Activated CD8-positive, alpha-beta memory T cell treated with anti-CD3 and anti-CD28 coated beads, Interleukin-2, amount 50 U/mL, for 1 hour (primary cell): ENCODE data around the gene NEDD4L.

Experiments
- DNase-seq: peaks from one replicate; pipeline ENCODE4 v3.0.0-alpha.2; 2020; ENCODE audit errors: extremely low read depth

Gene NEDD4L

DNA sequence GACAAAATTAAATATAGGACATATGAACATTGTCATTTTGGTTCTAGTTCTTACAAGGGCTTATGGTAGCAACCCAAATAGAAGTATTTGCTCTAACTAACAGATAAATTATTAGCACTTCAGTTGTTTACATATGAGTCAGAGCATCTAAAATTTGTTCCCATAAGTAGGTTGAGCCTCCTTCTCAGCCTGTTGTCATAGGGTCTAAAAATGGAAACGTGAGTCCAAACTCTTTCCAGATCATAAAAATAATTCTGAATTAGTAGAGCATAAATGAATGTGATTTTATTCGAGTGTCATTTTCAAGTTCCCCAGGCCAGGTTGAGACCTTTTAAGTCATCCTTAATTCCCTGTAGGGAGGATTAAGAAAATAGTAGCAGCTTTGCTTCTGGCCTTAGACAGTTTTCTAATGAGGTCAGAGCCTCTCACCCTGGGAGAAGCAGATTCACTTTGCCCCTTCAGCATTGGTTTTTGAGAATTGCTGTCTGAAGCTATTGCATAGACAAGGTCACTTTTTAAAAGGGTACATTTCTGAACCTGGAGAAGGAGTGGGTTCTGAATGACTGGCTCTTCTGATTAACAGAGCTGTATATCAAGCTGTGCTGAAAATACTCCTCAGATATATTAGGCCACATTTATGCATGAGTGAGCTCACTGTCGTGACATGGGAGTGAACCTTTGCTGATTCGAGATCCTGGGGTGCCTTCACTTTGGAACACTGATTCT, 164.3 kb downstream of the NEDD4L start:
- DNase-seq: no peak

DNA sequence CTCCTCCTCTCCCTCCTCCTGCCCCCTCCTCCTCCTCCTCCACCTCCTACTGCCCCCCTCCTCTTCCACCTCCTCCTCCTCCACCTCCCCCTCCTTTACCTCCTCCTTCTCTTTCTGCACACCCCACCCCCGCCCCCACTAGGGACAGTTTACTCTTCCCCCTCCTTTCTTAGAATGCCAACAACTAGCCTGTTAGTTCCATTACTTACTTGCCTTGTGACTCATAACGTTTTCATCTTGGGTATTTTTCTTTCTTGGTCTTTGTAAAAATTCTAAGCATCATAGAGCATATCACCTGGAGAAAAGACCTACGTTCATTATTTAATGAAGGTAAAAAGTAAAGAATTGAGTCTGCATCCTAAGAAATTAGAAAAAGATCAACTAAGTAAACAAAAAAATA, 165.3 kb downstream of the NEDD4L start:
- no peak for DNase-seq

DNA sequence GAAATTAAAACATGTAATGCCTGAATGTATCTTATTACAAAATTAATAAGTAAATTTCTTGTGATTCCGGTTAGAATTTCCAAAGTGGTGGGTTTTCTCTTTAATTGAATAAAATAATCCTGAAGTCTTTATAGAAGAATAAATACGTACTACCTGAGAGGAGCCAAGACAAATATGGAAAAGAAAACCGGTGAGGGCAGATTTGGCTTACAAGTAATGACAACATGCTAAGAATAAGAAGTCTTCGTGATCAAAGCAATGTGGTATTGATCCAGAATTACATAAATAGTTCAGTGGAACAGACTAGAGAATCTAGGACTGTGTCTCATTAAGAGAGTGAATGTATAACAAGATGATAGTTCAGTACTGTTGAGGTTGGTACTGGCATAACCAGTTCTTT, 167.5 kb downstream of the NEDD4L start:
- no peak for DNase-seq

DNA sequence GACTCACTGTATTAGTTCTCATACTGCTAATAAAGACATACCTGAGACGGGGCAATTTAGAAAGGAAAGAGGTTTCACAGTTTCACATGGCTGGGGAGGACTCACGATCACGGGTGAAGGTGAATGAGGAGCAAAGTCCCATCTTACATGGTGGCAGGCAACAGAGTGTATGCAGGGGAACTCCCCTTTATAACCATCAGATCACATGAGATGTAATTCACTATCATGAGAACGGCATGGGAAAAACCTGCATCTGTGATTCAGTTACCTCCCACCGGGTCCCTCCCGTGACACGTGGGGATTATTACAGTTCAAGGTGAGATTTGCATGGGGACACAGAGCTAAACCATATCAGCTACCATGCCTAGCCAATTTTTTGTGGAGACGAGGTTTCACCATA, 168.2 kb downstream of the NEDD4L start:
- no peak for DNase-seq

DNA sequence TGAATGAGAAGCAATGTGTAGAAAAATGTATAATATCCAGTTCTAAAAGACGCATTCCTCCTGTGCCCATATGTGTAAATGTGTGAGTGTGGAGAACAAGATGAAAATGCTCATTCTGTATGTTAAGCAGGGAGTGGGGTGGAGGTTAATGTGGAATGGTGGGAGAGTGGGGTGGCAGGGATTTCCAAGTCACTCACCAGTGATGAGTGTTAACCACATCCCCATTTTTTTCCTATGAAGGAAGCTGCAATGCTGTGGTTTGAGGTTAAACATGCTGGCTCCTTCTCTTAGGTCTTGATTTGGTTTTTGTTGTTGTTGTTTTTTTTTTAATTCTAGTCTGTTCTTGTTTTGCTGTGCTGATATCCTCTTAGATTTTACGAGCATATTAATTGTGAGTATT, 169.4 kb downstream of the NEDD4L start:
- DNase-seq: no peak

DNA sequence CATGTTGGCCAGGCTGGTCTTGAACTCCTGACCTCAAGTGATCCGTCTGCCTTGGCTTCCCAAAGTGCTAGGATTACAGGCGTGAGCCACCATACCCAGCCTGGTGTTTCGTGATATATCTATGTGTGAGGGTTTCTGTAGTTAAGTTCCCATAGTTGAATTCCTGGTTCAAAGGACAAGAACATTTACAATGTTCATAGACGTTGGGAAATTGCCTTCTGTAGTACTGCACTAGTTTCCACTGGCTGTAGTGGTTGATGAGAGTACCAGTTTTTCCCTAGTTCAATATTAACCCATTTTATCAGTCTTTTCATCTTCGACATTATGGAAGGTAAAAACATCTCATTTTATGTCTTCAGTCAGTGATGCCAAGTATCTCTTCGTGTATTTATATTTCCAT, 171.0 kb downstream of the NEDD4L start:
- DNase-seq: no peak

DNA sequence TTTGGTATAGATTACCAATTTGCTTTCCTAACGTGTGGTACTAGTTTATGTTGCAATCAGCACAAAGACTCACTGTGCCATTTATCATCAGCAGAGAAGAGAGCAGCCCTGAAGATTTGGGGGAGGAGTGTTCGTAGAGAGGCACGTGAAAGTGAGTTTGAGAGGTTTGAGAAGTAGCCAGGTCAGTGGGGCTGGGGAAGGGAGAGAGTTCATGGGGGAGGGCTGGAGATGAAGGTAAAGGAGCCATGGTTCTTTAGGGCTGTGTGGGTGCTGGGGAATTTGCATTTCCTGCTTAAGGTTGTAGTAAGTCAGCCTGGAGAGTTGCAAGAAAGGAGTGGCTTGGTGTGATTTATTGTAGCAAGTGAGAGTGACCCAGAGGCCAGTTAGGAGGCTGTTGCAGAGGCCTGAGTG, 172.1 kb downstream of the NEDD4L start:
- no peak for DNase-seq

DNA sequence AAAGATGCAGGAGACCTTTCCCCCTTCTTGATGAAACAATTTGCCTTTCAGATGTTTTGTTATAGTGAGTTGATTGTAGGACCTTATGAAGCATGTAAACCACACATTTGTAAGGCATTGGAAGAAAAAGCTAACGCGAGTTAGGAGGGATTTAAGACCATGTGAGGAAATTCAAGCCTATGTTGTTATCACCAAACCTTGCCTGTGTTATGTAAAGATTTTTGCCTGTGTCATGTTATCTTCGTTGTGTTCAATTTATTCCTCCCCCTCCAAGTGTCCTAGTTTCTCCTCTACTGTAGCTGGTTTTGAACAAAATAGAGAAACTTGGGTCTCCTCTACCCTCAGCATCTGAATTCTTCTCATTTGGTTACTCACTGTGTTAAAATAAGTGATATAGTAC, 173.0 kb downstream of the NEDD4L start:
- DNase-seq: no peak

DNA sequence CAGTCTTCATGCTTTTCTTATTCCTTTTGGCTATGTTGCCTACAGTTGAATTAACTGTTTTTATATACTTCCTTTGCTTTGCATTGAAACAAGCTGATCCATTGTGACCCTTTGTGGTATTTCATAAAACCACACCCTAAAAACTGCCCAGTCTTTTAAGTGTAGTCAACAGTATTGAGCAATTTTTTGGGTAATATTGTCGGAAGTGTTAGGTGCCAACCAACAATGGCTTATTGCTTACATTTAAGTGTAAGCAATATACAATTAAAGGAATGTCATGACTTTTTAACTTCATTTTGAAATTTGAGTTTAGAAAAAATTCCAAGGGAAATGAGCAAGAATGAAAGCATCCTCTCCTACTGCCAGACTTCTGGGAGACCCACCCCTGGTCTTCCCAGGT, 174.1 kb downstream of the NEDD4L start:
- no peak for DNase-seq

DNA sequence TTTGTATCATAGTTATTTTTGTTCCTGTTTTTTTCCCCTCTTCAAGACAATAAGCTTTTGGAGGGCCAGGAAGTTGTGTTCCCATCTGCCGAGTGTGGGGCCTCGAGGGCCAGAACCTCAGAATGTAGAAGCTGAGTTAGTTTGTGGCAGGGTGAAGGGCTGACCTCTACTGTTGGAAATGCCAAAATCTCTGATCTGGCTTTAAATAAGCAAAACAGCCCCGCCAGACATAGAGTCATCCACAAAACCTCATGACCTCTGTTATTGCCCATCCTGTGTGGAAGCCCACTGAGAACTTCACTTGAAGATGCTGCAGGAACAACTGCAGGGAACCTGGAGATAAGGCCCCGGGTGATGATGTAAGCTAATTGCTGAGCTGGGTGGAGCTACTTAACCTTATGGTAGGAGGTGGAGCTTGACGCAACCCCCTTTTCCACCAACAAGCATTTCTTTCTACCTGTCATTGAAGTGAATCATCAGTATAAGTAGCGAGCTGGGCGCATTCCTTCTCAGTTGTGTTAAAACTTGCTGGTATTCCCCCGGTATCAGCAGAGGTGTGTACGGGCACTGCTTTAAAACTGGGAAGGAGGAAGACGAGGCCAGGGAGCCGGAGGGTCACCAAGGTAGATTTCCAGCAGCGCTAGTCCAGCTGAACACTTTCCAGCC, 177.2 kb downstream of the NEDD4L start:
- no peak for DNase-seq

DNA sequence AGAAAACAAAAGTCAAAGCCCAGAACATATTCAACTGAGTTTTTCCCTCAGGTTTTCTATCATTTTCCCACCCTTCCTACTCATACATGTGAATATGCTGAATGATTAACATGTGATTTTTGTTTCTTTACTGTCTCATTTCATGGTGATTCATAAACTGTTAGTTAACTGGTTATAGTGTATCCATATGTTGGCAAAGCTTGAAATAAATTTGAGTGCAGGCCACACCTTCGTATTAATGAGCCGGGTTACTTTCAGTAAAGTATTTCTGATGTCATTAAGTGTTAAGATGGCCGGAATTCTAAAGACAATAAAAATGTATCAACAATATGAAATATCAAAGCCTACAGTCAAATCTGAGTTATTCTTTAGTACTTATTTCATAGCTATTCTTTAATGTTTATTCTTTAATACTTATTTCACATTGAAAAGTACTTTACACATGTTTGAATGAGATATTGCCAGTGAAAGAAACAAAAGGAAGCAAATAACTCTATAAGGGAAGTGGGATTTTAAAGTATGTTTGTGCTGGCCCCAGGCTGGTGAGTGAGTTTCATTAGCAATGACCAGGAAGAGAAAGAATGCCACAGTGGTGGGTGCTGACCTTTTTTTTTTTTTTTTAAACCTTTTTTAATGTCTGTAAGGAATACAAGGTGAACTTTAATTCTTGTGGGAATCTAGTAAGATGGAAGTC, 178.6 kb downstream of the NEDD4L start:
- no peak for DNase-seq

DNA sequence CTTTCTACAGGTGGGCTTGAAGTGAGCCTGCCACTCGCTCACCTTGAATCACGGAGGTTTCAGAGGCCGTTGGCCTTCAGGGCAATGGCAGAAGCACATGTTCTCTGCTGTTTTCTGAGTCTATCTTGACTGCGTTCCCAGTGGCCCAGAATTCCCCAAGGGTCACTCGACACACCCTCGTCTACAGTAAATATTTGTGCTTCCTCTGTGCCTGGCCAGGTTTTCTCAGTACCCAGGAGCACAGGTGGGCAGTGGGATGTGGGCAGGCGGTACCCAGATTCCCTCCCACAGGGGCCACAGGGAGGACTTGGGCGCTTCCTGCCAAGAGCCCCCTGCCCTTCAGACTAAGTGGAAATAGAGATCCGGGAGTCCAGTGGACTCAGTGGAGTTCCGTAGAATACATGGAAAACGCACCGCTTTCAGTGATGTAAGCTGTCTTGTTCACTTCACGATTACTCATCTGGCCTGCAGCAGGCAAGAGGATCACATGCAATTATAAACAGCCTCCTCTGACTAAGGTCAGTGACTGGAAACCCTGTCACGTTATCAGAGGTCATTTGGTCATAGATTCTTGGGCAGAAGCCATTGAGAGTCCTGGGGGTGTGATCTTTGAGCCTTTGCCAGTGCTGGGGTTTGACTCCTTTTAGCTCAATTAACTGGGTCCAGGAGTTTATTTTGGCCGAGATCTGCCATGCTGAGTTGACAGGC, 179.8 kb downstream of the NEDD4L start:
- no peak for DNase-seq

DNA sequence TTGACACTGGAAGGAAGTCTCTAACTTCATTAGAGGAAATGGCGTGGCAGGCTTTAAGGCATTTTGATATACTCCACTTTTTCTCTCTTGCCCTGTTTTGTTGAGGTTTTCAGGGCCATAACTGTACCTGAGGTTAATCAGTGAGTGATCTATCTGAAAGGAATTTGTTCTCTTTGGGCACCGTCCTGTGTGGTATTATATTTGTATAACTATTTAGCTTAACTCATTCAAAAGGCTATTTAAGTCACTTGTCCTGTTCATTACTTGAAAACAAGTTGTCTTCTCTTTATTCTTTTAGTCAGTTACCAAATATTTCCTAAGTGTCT, 180.4 kb downstream of the NEDD4L start:
- no peak for DNase-seq

DNA sequence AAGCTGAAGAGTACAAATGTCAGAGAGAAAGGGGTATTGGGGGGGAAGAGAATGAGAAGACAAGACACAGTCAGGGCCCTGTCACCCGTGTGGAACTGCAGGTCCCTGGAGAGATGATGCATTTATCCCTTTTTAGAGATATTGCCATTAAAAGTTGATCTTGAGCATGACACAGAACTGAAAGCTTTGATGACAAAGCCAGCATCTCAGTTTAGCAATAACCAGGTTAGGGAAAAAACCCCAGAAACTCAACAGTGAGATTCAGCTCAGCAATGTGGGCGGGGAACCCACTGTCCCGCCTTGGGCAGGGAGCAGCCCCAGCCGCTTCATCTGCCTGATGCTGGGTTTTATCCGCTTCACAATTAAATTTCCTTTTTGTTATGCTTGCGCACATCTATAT, 181.1 kb downstream of the NEDD4L start:
- no peak for DNase-seq

DNA sequence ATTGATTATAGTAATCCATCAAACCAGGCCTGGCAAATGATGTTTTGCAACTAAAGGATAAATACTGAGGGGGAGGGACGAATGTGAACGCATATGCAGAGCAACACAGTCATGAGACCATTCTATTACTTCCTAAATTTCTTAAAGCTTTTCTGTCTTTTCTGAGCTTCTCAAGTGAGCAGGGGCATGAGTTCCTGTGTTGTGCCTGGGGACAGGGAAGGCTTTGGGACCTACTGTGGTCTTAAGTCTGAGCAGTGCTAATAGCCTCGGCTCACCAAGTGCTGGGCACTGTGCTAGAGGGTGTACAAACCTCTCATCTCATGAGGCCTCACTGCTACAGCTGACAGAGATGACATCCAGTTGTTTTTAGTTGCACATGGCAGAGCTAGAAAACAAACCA, 182.4 kb downstream of the NEDD4L start:
- DNase-seq: no peak

DNA sequence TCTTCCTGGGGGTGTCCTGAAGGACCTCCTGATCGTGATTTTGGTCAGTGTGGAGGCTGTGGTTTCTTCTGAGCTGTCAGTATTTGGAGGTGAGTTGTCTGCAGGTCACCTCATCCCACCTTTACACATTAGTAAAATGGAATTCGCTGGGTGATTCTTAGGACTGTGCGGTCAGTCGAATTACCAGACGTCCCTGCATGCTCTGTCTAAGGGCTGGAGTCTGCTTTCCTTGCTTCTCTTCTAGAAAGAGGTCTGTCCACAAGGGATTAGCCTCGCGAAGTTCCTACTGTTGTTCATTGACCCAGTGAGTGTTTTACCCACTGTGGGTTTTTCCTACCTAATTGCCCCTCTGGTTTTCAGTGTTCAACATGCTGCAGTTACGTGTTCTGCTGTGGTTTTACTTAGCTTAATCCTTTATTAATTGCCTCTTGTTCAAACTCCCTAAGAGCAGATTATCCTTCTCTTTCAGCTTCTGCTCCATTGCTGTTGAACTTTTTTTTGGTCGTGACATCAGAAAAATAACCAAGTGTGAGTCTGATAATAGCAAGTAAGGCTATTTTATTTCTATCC, 183.4 kb downstream of the NEDD4L start:
- DNase-seq: no peak

DNA sequence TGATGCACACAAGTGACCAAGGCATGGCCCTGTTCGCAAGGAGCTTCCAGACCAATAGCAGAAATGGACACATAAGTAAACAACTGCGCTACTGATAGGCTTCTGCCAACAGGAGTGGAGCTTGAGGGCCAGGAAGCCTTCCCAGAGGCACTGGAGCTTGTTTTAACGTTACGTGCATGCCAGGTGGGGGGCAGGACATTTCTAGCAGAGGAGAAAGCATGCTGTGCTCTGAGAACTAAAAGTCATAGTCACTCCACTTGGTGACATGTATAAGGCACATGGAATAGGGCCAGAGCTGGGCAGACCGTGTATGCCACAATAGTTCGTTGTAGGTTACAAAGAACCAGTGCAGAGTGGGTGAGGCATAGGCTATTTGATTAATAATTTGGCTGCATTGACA, 184.2 kb downstream of the NEDD4L start:
- DNase-seq: no peak

DNA sequence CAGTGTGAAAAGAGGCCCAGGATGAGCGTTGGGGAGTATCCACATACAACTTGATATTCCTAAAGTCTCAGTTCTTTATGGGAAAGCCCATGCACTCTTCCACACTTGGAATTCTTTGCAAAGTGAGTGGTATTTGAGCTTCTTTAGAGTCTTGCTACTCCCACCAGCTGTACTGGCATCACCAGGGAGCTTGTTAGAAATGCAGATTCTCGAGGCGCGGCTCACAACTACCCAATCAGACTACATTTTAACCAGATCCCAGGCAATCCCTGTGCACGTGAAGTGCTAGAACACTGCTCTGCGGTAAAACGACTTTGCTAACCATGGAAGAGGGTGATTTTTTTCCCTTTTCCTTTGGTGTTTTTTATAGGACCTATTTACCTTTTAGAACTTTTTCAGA, 184.7 kb downstream of the NEDD4L start:
- DNase-seq: no peak

DNA sequence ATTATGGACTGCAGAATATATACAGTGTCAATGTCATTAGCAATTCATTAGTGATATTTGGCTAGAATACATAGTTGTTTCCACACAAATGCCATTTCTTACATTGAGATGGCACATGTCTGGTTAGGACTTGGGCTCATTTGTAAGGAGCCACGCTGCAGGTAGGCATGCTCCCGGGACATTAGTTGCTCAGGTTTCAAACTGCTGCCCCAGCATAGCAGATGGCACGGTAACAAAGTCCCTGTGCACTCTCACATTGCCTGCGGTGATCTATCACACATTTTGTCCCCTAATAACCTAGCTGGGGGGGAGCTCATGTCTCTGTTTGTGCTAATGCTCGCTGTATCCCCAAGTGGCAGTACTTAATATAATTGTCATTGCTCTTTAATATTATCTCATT, 185.1 kb downstream of the NEDD4L start:
- no peak for DNase-seq

DNA sequence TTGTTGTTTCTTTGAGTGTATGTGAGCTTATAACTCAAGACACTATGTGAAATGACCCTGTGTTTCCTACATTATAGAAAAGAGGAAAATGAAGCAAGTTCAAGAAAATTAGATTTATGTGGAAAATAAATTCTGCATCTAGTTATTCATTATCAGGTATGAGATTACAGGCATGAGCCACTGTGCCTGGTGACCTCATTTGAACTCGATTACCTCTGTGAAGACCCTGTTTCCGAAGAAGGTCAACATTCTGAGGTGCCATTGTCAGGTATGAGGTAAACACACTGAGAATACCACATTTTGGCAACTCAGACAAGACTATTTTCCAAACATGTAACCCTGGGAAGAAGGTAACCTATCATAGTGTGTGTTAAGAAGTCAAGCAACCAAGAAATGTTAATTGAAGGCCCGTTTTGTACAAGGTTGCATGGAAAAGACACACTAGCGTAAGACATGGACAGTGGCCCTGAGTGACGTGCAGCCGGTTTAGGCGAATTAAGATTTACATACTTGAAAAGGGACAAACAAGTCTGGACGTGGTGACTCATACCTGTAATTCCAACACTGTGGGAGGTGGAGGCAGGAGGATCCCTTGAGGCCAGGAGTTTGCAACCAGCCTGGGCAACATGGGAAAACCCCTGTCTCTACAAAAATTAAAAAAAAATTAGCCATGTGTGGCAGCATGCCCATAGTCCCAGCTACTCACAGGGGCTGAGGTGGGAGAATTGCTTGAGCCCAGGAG, 186.6 kb downstream of the NEDD4L start:
- DNase-seq: no peak

DNA sequence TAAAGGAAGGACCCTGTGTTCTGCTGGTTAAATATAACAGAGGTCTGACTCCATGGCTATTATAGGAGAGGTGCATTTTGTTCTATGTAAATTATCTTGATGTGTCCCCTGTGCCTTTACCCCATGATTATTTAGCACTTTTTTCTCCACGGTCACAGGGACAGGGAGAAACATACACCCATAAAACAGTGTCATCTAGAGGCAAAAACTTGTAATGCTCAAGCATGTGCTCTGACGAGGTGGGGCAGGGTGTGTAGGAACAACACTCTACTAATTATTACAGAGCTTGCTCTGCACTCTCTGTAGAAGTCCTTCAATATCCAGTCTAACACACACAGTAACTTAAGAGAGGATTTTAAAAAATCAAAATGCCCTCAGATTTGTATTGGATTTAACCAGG, 187.9 kb downstream of the NEDD4L start:
- no peak for DNase-seq

DNA sequence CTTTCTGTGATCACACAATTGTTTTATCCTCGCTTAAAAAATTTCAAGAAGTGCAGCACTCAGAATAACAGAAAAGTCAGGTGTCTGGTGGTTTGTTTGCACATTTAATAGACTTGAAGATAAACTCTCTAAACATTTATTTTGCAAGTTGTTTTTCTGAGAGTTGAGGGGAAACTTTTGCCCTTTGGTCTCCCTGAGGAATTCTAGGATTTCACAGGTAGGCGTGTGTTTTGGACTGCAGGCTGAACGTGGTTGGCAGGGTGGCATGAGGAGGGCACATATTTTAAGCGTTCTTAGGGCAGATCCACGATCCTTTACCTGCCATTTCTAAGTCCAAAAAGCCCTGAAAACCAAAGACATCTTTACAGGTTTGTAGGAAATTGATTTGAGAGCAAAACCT, 188.6 kb downstream of the NEDD4L start:
- no peak for DNase-seq
